Stimulated activated CD4-positive, alpha-beta T cell treated with anti-CD3 and anti-CD28 coated beads, Interleukin-2, amount 100 ng/mL, for 48 hours (primary cell): Measurements from ENCODE around the gene CNOT3.
"Not testable (repeated sequence)": the region's sequence is repeated elsewhere in the genome, so short reads cannot be mapped to it uniquely, and the experiment has no call there.

ENCODE experiments used
- DNase-seq, 2 donors: peaks; one replicate each; pipeline ENCODE4 v3.0.0-alpha.2; 2020

The CNOT3 gene

GRCh38 chr19:54137699-54138488 is at the start of gene CNOT3:
Gene CNOT3 (plus strand): TSS chr19:54137762. CDS start chr19:54142979, 5,217 bp downstream.
- no peak for DNase-seq

DNA sequence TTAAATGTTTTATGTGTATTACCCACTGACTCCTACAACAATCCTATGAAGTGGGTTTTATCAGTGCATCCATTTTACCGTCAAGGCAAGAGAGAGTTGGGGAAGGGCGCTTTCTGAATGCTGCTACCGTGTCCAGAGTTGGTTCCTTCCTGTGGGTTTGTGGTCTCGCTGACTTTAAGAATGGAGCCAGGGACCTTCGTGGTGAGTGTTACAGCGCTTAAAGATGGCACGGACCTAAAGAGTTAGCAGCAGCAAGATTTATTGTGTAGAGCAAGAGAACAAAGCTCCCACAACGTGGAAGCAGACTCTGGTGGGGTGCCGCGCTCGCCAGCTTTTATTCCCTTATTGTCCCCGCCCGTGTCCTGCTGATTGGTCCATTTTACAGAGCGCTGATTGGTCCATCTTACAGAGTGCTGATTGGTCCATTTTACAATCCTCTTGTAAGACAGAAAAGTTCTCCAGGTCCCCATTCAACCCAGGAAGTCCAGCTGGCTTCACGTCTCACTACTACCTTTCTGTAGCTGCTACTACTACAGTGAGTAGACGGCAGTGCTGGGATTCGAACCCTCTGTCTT is 43.0 kb upstream of the CNOT3 start:
- DNase-seq = no peak

GRCh38 chr19:54095136-54095858 is 42.3 kb upstream of the CNOT3 start:
- no peak for DNase-seq

GRCh38 chr19:54095859-54096616 is 41.5 kb upstream of the CNOT3 start:
- peak; percentile 27 to 39 for DNase-seq

DNA sequence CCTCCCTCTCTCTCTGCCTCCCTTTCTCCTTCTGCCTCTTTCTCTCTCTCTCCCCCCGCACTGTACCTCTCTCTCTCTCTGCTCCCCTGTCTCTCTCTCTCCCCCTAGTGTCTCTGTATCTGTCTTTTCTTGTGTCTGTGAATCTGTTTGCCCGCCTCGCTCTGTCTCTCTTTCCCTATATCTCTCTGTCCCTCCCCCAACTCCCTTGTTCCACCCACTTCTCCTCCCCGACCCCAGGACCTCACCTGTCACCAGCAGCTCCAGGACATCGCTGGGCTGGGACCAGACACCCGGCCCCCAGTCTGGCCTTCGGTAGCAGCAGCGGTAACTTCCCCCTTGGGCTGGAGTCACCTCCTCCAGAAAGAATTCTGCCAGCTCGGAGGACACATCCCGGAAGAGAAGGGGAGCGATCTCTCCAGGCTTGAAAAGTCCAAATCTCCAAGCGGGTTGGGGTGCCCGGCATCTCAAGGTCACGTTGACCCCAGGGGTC is 40.9 kb upstream of the CNOT3 start:
- no peak for DNase-seq

GRCh38 chr19:54099190-54099902 is 38.2 kb upstream of the CNOT3 start:
- DNase-seq = no peak

DNA sequence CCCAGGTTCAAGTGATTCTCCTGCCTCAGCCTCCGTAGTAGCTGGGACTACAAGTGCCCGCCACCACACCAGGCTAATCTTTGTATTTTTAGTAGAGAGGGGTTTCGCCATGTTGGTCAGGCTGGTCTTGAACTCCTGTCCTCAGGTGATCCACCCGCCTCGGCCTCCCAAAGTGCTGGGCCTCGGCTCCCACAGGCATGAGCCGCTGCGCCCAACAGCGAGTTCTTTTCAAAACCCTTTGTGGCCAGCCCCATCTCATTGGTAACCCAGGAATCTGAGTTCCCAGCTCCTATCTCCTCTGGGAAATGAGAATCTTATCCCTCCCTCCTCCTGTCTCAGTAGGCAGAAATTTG is 37.7 kb upstream of the CNOT3 start:
- DNase-seq = not testable (repeated sequence)

DNA sequence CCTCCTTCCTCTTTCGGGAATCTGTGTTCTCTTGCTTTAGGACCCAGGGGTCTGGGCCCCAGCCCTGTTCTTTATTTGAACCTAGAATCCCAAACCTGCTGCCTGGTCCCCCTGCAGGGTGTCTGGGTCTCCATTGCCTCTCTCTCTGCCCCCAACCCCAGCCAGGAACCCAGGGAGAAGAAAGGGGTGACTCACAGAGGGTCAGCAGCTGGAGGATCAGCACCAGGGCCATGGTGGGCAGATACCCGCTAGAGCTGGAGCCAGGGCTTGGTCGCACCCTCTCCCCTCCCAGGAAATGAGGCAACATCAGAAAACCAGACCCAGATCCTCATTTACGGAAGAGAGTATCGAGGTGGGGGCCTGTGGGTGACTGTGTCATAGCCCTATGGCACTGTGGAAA is 37.0 kb upstream of the CNOT3 start, which contains the start of gene OSCAR:
TSS of gene OSCAR (minus strand) at position 243 of the 400 bp plus-strand sequence. CDS start at position 232, 11 bp downstream.
- no peak for DNase-seq

DNA sequence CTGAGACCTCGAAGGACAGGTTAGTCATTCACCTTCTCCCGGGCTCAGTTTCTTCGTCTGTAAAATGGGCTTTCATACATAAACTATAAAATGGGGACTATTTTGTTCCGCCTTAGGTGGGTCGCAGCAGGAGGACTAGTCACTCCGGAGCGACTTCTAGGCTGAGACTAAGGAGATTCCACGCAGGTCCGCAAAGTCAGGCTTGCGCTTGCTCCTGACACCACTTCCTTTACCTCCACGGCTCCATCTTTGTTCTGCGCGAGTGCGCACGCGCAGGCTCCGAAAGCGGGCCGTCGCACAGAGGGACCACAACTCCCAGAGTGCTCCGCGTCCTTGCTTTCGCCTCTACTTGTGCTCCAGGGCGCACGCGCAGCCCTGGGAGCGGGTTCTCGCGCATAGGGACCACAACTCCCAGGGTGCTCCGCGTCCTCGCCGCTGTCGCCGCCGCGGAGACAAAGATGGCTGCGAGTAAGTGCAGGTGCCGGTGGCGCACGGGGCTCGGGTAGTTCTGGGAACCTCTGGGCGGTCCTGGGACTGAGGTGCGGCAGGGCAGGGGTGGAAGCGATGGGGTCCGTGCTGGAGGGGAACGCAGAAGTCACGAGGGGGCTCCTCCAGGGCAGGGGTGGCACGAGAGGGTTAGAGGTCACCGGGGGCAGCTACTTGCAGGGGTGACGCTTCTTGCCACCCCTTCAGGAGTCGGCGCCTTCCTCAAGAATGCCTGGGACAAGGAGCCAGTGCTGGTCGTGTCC is 35.0 kb upstream of the CNOT3 start, which contains the start of gene NDUFA3:
TSS of gene NDUFA3 (plus strand) at position 435 of the 749 bp plus-strand sequence. CDS start at position 459, 24 bp downstream.
- peak; percentile 94 for DNase-seq

- no peak for DNase-seq
Observed at GRCh38 chr19:54104998-54105715, 32.4 kb upstream of the CNOT3 start.

DNA sequence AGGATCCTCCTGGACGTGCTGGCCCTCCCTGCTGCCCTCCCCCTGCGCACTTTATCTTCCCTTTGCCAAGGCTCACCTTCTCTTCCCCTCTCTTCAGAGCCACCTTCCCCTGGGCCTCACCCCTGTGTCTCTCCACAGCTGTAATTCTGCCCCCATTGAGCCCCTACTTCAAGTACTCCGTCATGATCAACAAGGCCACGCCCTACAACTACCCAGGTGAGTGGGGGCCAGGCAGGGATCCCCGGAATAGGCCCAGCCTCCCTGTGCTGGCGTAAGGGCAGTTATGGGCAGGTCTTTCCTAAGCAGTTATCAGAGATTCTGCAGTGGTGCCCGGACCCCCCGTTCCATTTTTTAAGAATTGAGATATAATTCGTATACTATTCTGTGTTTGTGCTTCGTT is 31.8 kb upstream of the CNOT3 start:
- no peak for DNase-seq

DNA sequence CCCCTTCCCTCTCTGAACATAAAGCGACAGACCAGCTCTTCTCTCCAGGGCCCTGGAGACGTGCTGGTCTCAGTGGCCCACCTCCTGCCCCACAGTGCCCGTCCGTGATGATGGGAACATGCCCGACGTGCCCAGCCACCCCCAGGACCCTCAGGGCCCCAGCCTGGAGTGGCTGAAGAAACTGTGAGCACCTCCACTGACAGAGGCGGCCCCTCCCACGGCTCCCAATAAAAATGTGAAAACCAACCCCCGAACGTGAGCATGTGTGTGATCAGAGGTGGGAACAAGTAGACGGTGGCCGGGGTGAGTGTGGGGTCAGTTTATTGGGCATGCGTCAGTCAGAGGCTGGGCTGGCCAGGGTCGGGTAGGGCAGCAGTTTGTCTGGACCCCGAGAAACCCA is 30.8 kb upstream of the CNOT3 start:
- no peak for DNase-seq

DNA sequence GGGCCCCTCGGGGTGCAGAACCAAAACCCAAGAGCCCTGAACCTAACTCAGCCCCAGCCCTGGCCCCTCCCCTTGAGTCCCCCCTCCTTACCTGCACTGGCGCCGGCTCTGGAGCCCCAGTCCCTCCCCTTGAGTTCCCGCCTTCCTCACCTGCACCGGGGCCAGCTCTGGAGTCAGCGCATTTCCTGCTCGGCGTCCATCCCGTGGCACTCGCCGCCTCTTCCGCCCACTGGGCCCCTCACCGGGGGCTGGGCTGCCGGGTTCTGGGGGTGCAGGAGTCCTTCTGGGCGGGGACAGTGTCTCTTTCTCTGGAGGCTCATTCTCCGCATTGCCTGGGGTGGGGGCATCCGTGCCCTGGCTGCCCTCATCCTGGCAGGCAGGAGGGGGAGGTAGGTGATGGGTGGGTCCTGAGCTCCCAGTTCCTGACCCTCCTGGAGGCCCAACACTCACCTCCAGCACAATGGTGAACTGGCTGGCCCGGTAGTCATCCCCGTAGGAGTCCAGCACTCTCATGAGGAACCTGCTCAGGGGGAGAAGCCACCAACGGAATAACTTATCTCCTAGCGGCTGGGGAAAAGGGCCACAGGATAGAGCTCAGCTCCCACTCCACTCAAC is 29.6 kb upstream of the CNOT3 start:
- no peak for DNase-seq

DNA sequence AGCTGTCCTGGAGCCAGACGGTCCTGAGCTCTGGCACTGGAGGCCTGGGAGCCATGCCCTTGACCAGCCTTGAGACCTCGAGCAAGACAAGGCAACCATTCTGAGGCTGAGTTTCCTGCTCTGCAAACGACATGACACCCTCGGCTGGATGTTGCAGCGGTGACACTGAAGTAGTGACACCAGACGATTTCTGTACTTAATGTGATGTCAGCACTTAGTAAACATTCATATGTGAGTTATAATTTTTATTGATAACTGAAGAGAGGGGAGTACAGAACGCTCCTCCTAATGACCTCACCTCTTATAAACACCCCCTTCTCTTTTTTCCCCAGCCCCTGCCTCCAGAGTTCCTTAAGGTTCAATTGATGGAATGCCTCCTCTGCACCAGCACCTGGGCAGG is 29.1 kb upstream of the CNOT3 start:
- DNase-seq = no peak

- DNase-seq = no peak
Observed at GRCh38 chr19:54109651-54110050, 27.9 kb upstream of the CNOT3 start.

DNA sequence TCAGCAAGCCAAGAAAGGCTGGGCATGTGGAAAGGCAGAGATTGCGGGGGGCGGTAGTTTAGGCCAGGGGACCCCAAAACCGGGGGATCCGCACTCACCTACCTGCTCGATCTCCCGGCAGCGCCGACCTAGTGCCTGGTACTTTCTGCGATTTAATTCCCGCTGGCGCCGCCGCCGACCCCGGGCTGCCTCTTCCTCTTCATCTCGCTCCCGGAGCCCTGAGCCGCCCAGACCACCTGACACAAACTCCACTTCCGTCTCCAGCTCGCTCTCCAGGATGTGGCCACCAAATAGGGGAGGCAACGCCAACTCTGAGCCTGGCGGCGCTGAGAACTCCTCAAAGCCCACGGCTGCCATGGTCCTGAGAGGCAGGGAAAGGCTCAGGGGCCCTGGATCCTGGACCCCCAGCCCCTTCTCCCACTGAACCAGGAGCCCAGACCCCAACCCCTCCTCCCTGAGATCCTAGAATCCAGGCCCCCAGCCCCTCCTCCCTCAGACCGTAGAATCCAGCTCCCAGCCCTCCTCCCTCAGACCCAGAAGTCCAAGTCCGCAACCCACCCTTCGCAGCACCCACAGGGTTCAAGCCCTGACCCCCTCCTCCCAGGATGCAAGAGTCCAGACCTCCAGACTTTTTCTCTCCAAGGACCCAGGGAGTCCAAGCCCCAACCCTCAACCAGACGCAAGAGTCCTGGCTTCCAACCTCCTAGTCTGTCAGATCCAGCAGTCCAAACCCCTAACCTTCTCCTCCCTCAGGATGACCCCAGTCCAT is 23.0 kb upstream of the CNOT3 start:
- peak in 1 of 2 donors; percentile 29 for DNase-seq

DNA sequence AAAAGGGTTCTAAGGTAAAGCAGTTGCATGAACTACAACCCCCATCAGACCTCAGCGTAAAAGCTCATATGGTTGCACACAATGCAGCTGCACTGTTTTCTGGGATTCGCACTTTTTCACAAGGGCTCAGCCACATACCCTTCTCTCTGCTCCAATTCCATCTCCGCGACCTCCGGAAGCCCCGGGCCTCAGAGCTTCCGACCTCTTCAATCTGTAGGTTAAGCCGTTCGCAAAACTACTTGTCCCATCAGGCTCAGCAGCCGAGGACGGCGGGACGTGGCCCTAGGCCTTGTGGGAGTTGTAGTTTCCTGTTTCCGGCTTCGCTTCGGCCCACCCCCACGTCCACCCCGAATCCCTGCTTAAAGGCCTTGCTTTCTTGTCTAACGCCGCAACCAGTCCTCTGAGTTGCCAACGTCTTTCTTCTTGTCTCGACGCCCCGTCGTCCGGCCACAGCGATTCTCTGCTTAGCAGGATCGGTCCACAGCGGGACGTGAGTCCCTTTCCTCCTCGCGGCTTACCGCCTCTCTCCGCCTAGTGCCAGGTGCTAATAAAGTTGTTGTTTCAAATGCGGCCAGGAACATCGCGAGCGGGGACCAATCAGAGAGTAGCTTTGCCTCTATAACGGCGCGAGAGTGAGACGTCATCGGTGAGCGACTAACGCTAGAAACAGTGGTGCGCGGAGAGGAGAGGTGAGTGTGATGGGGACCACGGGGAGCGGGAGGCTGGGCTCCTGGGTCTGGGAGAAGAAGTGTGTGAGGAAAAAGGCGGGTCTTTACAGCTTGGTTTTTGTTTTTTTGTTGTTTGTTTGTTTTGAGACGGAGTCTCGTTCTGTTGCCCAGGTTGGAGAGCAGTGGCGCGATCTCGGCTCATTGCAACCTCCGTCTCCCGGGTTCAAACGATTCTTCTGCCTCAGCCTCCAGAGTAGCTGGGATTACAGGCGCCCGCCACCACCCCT is 22.2 kb upstream of the CNOT3 start, which contains the start of the genes PRPF31 and TFPT:
TSS of gene PRPF31 (plus strand) at position 646 of the 955 bp plus-strand sequence. CDS start 2,525 bp downstream, outside the sequence.
TSS of gene TFPT (minus strand) at position 549 of the 955 bp plus-strand sequence. CDS start at position 161, 388 bp downstream.
- peak; percentile 94 to 95 for DNase-seq

DNA sequence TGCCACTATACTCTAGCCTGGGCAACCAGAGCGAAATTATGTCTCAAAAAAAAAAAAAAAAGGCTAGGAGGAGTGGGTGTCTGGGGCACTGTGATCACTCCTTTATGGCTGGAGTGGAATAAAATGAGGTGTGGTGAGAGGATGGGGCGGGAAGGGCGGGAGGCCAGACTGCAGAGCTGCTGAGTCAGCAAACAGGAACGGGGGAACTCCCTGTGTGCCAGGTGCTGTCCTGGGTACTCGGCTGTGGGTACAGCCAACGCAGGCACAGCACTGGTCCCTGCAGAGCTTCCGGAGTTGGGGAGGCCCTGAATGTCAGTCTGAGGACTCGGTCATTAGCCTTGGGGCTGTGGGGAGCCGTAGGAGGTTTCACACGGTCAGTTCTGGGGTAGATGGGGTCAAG is 16.3 kb upstream of the CNOT3 start:
- no peak for DNase-seq
